NCI-H1105 treated with DMSO at 0.1 percent for 48 hours (cell line): ENCODE results near the gene ASB13.

ENCODE experiments used
- DNase-seq: peaks from one replicate; lab custom pipeline; 2025; lab: John Stamatoyannopoulos, UW

The ASB13 gene

DNA sequence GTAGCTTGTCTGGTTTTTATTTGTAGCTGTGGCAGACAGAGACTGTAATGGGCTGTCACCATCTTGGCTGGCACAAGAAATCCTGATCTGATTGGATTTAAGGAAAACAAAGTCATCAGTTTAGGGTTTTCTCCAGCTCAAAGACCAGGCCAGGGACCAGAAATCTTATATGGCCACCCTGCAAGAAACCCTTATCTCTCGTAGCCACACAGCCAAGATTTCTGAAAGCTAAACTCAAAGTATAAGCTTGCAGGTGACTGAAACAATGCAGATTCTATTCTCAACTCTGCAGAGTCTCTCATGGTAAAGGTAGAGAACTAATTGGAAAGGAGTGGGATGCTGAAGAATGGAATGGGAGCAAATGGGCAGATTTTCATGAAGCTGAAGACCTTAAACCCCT, 3.2 kb upstream of the ASB13 start:
- no peak for DNase-seq

DNA sequence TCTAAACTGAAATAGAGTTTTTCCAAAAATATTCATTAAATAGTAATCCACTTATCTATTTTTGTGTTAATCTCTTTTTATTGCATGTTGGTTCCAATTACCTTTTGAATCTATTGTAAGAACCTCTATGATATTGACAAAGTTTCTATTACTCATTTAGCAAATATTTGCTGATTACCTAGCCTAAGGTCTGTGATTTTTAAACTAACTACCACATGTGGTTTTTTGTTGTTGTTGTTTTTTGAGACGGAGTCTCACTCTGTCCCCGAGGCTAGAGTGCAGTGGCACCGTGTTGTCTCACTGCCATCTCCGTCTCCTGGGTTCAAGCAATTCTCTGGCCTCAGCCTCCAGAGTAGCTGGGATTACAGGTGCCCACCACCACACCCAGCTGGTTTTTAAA, 2.0 kb upstream of the ASB13 start:
- DNase-seq: no peak

DNA sequence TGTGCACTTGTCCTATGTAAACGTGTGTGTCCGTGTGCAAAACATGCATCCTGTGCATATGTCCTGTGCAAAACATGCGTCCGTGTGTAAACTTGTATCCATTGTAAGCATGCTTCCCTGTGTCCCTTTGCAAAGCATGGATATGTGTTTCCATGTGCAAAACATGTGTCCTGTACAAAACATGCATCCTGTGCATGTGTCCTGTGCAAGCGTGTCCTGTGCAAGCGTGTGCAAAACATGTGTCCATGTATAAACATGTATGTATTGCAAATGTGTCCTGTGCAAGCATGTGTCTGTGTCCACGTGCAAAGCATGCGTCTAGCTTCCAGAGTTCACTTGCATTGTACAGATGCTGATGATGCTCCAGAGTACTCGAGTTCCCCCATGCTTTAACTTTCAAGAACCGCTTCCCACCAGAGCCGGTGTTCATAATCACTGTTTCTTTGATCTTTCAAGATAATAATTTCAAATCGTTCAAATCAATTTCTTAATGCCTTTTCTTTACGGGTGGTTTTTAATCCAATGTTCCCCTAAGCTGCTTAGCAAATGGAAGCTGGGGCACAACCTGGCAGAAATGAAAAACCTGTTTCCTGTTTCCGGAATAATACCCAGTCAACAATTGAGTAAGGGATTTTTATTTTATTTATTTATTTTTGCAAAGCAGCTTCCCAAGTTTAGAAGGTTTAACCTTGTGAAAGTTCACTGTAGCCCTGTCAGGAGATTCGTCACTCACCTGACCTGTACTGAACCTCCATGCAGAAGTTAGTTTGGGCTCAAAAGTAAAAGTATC, 641 bp upstream of the ASB13 start:
- no peak for DNase-seq

DNA sequence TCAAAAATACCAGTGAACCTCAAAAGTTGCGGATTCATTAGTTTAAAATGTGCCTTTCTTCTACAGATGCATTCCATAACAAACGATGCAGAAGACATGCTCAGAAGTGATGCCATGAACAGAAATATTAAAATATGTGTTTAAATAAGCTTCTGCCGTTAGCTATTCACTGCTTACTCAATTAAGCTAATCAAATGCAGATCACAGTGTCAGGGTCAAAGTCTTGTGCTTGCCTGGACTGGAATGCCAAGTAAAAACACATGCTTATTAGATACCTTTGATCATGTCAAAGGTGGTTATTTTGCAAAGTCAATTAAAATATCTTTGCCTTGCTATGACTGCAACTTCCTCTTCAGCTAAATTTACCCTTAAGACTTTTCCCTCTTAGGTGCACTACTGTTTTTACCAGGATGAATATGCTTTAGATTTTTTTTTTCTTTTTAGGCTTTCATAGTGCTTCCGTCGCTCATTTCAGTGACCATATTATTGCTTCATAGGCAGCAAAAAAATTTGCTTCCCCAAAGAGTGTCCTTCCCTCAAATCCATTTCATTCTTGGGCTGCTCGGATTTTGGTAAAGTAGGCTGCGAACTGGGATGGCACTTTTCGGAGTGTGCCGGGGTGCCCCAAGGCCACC, 905 bp downstream of the ASB13 start:
- DNase-seq: no peak

DNA sequence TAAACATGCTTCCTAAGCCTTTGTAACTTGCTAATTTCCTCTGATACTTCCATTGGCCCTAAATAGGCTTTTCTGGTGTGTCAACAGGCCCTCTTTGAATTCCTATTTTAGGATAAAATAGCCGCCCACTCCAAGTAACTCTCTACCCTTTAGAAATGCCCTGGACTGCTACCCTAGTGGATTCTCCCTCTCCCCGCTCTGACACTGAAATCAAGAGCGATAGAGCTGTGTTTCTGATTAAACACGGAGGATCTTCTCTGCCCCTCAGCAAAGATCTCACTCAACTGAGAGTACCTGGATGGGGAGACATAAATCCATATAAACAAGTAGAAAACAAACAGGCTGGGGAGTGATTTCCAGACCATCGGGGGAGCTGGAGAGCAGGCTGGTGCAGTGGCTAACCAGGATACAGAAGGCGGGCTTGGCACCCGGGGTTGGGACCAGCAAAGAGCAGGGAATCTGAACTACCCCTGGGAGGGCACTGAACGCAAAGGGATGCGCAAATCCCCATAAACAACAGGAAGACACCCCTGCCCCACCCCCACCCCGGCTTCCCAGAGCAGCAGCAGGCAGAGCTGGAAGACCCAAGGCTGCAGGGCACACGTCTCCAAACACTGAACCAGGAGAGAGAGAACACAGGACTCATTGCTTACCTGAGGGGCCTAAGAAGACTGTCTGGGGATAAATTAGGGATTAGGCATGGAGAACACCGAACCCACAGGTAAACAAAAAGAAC, 2.5 kb downstream of the ASB13 start:
- DNase-seq: no peak

DNA sequence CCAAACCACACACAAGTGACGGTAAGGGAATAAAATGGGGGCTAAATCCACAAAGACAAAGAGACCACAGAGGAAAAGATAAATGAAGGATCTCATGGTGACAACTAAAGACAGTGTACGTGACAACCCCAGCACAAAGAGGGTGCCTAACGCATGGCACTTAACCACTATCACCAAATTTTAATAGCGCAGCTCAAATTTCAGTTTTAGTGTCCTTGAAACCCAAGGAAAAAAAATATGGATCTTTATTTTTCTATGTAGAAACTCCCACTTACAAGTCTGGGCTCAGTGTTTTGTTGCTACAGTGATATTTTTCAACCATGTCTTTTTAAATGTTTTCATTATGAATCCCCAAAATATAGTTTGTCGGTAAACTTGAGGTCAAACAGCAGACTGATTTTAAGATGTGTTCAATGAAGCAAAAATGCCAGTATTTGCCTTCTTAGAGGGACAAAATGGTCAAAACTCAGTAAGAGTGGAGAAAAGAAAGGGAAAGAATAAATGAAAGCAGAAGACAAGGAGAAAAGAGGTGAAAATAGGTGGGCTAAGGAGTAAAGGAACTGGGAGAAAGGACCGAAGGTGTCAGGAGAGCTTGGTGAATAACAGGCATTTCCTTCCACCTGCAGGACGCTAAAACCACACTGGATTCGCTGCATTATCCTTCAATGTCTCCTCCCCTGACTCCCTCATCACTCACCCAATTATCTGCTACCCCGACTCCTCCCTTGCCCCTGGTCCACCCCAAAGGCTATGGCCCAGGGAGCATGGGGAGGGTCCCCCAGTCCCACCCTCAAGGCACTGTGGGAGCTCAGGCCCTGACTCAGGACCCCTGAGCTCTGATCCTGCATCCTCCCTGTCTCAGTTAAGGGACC, 3.5 kb downstream of the ASB13 start:
- DNase-seq: no peak

DNA sequence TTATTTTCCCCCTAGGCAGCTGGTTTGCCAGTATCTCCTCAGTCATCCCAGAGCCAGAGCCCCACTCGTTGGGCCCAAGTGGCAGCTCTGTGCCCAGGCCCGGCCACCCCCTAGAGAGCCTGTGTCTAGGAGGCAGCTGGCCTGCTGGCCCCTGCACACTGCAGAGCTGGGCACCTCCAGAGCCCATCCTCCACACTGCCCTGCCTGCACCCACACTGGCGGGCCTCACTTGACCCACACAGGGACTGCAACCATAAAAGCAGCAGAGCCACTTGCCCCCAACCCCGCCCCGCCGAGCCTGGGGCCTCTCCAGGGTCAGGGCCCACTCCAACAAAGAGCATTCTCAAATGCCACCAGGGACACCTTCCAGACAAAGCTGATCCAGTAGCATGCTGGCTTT, 5.4 kb downstream of the ASB13 start:
- DNase-seq: no peak

DNA sequence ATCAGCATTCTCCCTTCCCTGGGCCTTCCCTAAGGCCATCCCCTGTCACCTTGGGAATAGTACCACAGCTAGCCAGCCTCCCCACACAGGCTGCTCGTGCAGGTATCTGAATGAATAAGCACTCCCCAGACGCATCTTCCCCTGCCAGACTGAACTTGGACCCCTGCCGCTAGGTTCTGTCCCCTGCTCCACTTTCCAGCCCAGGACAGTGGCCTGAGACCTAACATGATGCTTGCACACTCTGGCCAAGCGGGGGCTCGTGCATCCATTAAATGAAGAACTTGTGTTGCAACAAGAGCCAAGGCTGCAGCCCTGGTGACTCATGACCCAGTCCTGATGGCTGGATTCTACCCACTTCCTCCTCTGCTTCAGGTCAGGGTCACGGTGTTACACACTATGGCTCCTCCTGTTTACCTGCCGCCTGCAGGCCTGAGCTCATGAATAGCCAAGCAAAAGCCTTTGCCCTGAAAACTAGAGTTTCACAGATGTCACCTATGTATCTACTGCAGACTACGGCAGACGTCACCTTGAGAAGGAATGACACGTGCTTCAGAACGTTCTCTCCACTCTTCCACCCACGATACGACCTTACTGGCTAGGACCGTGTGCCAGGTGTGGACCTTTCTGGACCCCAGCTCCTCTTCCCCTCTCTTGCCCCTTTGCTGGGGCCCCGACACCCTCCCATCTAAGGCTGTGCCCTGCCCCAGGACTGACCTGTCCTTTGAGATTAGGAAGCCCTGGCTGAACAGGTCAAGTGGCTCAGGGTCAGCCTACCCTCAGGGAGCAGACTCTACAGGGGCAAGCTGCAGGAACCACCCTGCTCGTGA, 6.5 kb downstream of the ASB13 start:
- no peak for DNase-seq

DNA sequence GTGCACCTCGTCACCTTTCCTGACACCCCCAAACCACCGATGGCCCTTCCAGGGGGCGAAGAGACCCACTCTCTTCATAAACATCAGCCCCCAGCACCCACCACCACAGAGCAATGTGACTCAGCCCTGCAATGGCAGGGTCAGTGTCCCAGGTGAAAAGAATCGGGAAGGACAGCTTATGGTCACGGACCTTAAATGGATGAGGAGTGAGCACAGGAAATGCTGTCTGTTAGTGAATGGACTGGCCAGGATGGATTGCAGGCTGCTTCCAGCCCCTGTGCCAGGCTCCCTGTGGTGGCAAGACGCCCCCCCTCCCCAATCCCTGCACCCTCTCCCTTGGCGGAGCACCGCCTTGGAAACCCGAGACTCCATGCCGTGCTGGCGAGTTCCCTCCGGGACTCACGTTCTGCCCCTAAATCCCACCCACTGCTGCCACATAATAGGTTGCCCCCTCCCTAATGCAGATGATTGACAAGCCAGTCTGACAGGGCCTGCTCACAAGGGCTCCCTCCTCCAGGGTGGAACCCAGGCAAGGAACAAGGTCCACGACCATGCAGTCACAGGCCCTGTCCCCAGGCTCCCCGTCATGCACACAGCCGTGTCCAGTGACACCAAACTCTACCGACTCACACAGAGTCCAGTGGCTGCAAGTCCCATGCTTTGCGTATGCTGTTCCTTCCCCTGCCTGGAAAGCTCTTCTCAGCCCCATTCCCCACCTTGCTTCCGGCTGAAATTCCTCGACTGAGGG, 7.3 kb downstream of the ASB13 start:
- no peak for DNase-seq

DNA sequence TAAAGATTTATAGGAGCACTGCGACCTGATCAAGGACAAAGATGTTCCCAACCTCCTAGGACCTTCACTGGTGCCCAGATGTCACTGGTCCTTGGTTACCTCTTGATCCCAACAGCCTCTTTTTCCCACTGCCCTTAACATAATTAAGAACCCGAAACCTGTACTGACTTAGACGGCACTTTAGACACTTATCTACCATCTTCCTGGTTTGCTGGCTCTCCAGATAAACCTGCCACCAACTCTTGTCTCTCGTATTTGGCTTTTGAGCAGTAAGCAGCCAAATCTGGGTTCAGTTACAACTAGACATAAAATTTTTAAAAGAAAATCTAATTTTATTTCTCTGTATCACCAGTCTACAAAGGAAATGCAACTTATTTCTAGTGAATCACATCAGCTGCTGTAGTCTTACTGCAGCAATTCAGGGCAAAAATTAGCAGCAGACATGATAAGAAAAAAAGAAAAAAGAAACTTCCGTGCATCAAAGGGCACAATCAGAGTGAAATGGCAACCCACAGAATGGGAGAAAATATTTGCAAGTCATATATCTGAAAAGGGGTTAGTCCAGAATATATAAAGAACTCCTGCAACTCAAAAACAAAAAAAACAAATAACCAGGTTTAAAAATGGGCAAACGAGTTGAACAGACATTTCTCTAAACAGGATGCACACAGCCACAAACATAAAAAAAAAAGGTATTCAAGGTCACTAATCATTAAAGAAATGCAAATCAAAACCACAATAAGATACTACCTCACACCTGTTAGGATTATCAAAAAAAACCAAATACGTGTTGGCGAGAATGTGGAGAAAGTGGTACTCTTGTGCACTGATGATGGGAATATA, 9.4 kb downstream of the ASB13 start:
- DNase-seq: no peak

DNA sequence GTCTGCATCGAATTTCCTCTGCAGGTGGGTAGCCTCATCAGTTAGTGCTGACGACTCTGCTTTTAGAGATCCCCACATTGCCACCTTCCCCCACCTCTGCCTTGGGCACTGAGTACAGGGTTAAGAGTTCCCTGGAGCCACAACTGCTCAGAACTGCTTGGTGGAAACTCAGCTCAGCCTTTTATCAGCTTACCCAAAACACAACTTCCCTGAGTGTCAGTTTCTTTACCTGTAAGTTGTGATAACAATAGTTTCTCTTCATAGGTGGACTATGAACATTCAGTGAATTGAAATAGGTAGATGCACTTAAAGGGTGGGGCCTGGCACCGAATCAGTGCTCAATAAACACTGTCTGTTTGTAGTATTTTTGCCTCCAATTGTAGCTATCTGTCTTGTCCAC, 11.3 kb downstream of the ASB13 start:
- DNase-seq: no peak

DNA sequence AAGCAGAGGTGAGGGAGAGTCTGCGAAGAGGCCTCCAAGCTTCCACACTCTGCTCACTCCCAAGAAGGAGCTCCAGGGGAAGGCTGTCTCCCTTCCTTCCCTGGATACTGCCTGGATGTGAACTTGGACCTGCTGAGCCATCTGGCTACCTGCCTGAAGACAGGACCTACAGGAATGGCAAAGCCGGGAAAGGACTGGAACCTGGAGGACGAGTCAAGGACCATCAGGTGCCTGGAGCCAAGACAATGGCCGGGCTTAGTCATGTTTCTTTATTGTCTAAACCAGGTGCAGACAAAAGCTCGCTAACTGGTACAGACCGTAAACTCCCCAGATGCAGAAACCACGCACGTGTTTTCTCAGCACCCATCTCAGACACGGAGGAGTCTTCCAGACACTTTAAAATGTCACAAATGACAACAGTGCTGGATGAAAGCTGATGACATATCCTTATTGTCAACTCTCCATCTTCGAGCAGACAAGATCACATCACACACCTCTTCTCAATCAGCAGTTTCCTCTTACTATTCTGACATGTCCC, 12.1 kb downstream of the ASB13 start:
- DNase-seq: no peak

DNA sequence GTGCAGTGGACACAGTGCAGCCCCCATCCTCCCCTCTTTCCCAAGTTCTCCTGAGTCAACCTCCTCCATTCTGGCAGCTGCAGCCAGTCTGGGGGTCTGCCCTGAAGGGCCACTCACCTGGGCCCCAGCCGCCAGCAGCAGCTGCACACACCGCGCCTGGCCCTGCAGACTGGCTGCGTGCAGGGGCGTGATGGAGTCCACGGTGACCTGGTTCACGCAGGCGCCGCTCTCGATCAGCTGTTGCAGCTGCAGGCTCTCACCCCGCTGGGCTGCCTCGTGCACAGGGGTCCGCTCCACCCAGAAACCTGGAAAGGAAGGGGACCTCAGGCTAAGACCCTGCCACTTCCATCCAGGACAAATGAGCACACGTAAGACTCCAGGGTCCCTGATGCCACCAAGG, 13.6 kb downstream of the ASB13 start:
- no peak for DNase-seq

DNA sequence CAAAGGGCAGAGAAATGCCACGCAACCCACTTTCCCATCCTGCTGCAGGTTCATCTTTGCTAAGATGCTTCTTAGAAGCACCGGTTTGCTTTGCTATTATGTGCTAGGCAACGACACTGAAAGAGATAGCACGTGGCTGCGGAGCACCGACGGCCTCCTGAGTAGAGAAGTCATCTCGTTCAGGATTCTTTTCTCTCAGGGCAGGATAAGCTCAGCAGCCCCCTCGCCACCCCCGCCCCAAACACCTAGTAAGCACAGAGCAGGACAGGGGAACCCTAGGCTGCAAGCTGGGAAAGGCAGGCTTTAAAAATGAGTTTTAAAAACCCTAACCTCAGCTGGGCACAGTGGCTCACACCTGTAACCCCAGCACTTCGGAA, 15.0 kb downstream of the ASB13 start:
- no peak for DNase-seq

DNA sequence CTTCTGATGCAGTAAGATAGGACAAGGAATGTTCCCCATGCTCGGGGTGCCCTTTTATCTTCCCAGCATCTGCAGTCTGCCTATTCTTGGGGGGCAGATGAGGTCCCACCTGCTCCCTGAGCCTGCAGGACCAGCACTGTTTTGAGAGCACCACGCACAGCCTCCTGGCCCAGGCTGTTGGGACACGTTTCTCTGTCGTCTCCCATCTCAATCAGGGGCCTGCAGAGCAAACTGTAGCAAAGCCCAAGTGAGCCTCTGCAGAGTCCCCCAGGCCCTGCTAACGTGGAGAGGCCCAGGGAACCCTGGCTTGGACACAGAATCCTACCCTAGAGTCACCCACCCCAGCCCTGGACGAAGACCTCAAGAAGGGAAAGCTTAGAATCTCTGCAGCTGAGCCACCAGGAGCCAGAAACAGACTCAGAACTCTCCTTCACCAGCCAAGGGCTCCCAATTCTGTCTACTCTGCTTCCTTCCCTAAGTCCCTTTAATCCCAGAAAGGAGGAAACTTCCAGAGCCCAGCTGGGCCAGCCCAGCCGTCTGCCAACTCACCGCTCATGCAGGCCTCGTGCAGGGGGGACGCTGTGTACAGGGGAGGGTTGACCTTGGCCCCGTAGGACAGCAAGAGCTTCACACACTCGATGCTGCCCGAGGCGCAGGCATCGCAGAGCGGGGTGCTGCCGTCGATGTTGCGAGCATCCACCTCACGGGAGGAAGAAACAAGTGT, 15.6 kb downstream of the ASB13 start:
- DNase-seq: no peak

DNA sequence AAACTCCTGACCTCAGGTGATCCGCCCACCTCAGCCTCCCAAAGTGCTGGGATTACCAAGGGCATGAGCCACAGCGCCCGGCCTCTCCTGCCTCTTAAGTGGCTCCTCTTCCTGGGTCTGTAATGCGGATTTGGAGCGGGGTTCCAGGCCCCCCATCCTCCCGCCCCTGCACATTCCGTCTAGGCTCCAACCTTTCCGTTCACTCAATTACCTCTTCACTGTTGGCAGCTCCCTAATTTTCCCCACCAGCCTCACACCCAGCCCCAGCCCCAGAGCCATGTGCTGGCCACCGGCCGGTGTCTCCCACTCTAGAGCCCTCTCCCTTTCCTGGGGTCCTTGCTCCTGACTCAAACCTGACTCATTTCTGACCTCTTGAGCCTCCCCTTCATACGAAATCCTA, 16.6 kb downstream of the ASB13 start:
- DNase-seq: no peak

DNA sequence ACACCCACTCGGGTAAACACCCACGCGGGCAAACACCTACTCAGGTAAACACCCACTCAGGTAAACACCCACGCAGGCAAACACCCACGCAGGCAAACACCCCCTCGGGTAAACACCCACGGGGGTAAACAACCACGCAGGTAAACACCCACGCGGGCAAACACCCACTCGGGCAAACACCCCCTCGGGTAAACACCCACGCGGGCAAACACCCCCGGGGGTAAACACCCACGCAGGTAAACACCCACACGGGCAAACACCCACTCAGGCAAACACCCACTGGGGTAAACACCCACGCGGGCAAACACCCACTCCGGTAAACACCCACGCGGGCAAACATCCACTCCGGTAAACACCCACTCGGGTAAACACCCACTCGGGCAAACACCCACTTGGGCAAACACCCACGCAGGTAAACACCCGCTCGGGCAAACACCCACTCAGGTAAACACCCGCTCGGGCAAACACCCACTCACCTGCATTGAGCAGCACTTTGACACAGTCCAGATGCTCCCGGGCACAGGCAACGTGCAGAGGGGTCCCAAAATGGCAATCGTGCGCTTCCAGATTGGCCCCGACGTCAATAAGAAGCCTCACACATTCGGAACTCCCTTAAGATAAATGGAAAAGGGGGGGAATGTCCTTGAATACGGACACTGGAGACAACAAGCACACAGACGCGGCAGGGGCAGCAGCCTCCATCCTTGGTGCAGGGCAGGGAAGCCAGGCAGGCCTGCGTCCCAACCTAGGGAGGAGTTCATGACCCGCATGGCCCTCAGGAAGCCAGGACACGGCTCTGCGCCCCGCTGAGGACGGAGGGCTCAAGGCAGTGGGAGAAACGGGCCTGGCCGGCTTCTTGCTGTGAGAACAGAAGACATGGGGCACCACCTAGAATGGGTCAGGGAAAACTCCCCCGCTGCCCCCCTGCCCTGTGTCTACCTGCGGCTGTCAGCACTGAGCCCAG, 17.6 kb downstream of the ASB13 start:
- DNase-seq: no peak
